H1 (cell line): Measurements from ENCODE around the gene CFD.

Source experiments
- ASH2L ChIP-seq: fragments of 200-600, 300-600 bp; sonication (generic); IDR thresholded peaks from one replicate; pipeline ENCODE4 v1.7.1; 2017; ENCODE audit warnings: low read length
- CTBP2 ChIP-seq: IDR thresholded peaks from 2 replicates; pipeline ENCODE4 v1.7.0; 2011; ENCODE audit warnings: borderline replicate concordance, mild to moderate bottlenecking, moderate library complexity, mixed read lengths, low read length; ENCODE audit not compliant: insufficient read depth, insufficient read length
- EGR1 ChIP-seq: IDR thresholded peaks from 2 replicates; pipeline ENCODE4 v1.6.1; 2011; ENCODE audit warnings: low read depth, low read length, borderline replicate concordance
- EZH2 ChIP-seq: fragments of 200-600 bp; sonication (generic); IDR thresholded peaks from 2 replicates; pipeline ENCODE4 v1.7.1; 2012; ENCODE audit warnings: low read depth, mild to moderate bottlenecking, moderate library complexity, low read length, inconsistent platforms; ENCODE audit not compliant: severe bottlenecking
- KDM1A ChIP-seq: fragments of 200-600, 300-600 bp; sonication (generic); IDR thresholded peaks from 2 replicates; pipeline ENCODE4 v1.7.1; 2016; ENCODE audit warnings: mild to moderate bottlenecking, low read length, borderline replicate concordance
- POLR2A ChIP-seq, 2 experiments: IDR thresholded peaks; 1 replicate in 1 of 2; 2 replicates in 1 of 2; pipeline ENCODE4 v1.6.1; 2011; ENCODE audit warnings: low read depth in 2 of 2, low read length in 2 of 2, mild to moderate bottlenecking in 2 of 2; ENCODE audit errors: control extremely low read depth in 1 of 2
- POLR2AphosphoS5 ChIP-seq: IDR thresholded peaks from 2 replicates; pipeline ENCODE4 v1.6.1; 2011; ENCODE audit warnings: low read depth, low read length
- SRF ChIP-seq: IDR thresholded peaks from 2 replicates; pipeline ENCODE4 v1.6.1; 2011; ENCODE audit warnings: mild to moderate bottlenecking, low read depth, low read length, moderate library complexity
- TF ChIP-seq, protein P1 (sequence below), 3 experiments: IDR thresholded peaks; 1 replicate in 2 of 3; 2 replicates in 1 of 3; pipeline versions ENCODE4 v1.5.1 to v1.6.1; 2011; ENCODE audit warnings: low read length in 3 of 3, mild to moderate bottlenecking in 3 of 3, inconsistent platforms in 2 of 3, low read depth in 1 of 3, moderate library complexity in 1 of 3; ENCODE audit not compliant: insufficient read depth in 1 of 3; ENCODE audit errors: control extremely low read depth in 1 of 3
- TF ChIP-seq, protein P2 (sequence below): IDR thresholded peaks from 2 replicates; pipeline ENCODE4 v1.6.1; 2012; ENCODE audit warnings: low read length, inconsistent platforms

DNA sequence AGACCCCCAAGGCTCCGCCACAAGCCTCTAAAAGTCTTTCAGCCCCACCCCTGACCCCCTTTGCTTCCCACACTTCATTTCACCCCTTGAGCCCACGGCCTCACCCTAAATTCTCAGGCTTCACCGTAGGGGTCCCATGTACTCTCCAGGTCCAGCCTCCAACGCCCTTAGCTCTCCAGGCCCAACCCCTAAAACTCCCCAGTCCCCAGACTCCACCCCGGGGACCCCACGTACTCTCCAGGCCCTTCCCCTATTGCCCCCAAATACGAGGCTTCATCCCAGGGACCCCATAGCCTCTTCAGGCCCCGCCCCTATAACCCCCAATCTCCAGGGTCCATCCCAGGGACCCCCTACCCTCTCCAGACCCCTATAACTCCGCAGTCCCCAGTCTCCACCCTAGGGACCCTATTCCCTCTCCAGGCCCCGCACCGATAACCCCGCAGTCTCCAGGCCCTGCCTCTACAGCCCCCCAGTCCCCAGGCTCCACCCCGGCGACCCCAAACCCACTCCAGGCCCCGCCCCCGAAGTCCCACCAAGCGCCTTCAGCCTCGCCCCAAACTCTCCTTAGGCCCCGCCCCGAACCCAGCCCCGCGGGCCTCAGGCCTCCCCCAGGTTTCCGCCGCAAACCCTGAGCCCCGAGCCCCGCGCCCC is 32.9 kb downstream of the CFD start:
- TF ChIP-seq KDM1A = no peak
- TF ChIP-seq, protein P1, sequence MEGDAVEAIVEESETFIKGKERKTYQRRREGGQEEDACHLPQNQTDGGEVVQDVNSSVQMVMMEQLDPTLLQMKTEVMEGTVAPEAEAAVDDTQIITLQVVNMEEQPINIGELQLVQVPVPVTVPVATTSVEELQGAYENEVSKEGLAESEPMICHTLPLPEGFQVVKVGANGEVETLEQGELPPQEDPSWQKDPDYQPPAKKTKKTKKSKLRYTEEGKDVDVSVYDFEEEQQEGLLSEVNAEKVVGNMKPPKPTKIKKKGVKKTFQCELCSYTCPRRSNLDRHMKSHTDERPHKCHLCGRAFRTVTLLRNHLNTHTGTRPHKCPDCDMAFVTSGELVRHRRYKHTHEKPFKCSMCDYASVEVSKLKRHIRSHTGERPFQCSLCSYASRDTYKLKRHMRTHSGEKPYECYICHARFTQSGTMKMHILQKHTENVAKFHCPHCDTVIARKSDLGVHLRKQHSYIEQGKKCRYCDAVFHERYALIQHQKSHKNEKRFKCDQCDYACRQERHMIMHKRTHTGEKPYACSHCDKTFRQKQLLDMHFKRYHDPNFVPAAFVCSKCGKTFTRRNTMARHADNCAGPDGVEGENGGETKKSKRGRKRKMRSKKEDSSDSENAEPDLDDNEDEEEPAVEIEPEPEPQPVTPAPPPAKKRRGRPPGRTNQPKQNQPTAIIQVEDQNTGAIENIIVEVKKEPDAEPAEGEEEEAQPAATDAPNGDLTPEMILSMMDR (IDR thresholded peaks at IDR 0.05; ENCODE audit: control extremely low read depth in 1 of 3, insufficient read depth in 1 of 3, low read depth in 1 of 3, low read length in 3 of 3) = no peak
- no peak for TF ChIP-seq EZH2
- TF ChIP-seq SRF = no peak
- TF ChIP-seq POLR2AphosphoS5 = no peak; the same call in 1 of the 2 replicates
- TF ChIP-seq ASH2L = no peak
- TF ChIP-seq, protein P2, sequence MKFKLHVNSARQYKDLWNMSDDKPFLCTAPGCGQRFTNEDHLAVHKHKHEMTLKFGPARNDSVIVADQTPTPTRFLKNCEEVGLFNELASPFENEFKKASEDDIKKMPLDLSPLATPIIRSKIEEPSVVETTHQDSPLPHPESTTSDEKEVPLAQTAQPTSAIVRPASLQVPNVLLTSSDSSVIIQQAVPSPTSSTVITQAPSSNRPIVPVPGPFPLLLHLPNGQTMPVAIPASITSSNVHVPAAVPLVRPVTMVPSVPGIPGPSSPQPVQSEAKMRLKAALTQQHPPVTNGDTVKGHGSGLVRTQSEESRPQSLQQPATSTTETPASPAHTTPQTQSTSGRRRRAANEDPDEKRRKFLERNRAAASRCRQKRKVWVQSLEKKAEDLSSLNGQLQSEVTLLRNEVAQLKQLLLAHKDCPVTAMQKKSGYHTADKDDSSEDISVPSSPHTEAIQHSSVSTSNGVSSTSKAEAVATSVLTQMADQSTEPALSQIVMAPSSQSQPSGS = no peak
- no peak for TF ChIP-seq POLR2A (IDR thresholded peaks at IDR 0.05; ENCODE audit: control extremely low read depth in 1 of 2, low read depth in 2 of 2, low read length in 2 of 2)
- no peak for TF ChIP-seq EGR1
- no peak for TF ChIP-seq CTBP2
